Activated gamma-delta T cell treated with Interleukin-2 at 50 U/mL for 16 hours (primary cell): ENCODE data around the gene BTBD2.

Experiments
- DNase-seq: peaks from one replicate; pipeline ENCODE4 v3.0.0-alpha.2; 2020

Gene BTBD2

GRCh38 chr19:2050349-2050990 is 35.0 kb upstream of the BTBD2 start:
- no peak for DNase-seq

- DNase-seq, result peak; percentile 58
Observed at GRCh38 chr19:2049741-2050348, 34.3 kb upstream of the BTBD2 start.

GRCh38 chr19:2048959-2049740 is 33.6 kb upstream of the BTBD2 start:
- DNase-seq, result peak; percentile 4

- no peak for DNase-seq
Observed at GRCh38 chr19:2048104-2048958, 32.8 kb upstream of the BTBD2 start.

GRCh38 chr19:2047449-2048103 is 32.1 kb upstream of the BTBD2 start:
- no peak for DNase-seq

DNA sequence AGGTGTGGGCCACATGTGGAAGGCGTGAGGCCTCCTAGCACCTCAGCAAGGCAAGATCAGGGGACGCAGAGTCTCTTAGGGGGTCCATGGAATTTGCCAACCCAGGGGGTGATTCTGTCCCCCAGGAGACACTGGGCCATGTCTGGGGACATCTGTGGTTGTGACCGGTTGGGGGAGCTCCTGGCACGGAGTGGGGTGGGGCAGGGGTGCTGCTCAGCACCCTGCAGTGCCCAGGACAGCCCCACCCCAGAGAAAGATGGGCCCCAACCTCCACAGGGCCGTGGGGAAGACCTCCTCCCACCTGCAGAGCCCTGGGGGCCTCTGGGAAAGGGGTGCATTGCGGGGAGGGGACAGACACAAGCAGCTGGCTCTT is 31.5 kb upstream of the BTBD2 start:
- no peak for DNase-seq

DNA sequence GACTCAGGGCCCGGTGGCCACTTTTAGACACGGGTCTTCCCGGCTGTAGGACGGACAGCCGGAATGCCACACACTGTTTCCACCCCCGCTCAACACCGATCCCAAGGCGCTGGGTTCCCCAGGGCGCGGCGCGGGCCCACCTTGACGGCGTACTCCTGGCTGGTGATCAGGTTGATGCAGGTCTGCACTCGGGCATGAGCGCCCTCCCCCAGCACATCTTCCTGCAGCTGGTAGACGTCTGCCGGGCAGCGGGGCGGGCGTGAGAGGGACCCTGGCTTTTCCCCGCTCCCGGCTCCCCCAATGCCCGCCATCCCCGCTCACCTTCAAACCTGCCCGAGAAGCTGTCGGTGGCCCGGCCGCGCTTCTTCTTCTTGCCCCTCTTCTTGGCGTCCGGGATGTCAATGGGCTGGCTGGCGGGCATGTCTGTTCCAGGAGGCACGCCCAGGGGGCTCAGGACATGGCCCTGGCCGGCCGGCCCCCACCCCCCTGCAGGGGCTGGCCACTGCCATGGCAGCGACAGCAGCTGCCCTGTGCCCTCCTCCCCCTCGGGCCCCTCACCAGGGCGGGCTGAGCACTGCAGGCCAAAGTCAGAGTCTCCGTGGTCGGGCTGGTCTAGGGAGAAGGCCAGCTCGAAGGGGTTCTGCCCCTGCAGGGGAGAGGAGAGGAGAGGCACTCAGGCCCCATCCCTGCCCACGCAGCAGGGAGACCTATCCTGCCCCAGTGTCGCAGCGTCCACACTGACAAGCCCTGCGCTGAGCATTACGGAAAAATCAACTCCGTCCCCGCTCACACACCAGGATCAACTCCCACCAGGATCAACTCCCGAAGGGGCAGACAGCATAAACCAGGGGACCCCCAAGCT is 30.8 kb upstream of the BTBD2 start:
- no peak for DNase-seq

DNA sequence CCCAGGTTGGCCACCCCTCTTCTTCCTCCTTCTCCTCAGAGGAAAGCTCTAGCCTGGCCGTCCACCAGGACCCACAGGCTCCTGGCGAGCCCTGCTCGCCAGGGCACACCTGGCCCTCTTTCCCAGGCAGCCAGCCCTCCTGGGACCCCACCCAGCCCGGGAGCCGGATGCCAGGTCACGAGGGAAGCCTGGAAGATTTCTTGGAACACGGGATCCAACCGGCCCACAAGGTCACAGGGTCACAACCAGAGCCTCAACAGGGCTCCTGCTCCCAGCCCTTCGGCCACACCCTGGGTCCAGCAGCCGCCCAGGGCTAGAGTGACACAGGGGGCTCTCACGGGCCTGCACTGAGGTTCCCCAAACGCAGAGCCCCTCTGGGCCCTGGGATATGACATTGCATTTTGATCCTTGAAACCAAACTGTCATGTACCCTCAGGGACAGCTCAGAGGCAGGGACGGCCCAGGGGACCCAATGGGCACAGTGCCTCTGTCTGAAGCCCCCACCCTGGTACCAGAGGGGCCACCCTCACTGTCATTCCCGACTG is 30.1 kb upstream of the BTBD2 start:
- no peak for DNase-seq

GRCh38 chr19:2044709-2045500 is 29.4 kb upstream of the BTBD2 start:
- no peak for DNase-seq

DNA sequence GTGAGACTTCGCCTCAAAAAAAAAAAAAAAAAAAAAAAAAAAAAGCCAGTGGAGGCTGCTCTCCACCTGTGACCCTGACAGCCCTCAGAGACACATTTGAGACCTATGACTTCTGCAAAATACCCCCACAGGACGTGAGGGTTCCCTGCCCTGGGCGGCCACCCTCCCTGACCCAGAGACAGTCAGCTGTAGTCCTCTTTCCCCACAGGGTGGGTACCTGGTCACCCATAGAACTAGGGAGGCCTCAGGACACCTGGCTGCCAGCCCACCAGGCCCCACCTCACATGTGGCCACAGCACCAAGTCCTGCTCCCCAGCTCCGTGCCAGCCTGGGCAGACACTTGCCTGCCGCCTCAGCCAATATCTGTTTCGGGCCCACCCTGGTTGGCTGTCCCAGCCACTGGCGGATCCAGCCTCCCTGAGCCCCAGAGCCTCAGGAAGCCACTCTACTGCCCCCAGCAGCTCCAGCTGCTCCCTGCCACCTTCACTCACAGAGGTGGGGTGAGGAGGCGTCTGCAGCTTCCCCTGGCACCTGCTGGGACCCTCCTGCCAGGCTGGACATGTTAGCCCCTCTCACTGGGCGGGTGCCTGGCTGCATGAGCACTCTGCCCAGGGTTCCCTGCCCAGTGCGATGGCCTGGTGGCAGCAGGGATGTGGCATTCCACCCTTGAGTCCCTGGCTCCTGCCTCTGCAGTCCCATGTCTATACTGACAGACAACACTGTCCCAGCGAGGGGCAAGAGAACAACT is 28.6 kb upstream of the BTBD2 start:
- DNase-seq, result peak; percentile 6

DNA sequence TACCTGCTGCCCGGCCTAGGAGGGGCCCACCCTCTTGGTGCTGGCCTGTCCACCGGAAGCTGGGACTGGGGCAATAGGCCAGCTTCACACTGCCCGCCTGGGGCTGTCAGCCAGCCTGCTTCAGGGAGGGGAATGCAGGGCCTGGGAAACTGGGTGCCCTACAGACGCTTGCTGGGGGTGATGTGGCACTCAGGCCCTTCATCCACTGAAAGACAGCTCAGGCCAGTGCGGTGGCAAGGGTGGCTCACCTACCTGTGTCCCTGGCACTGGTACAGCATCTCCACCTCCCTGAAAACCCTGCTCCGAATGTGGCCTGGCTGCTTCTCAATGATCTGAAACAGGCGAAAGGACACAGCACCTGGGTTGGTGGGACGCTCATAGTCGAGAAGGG is 27.7 kb upstream of the BTBD2 start:
- no peak for DNase-seq

- no peak for DNase-seq
Observed at GRCh38 chr19:2042485-2043250, 27.2 kb upstream of the BTBD2 start.

DNA sequence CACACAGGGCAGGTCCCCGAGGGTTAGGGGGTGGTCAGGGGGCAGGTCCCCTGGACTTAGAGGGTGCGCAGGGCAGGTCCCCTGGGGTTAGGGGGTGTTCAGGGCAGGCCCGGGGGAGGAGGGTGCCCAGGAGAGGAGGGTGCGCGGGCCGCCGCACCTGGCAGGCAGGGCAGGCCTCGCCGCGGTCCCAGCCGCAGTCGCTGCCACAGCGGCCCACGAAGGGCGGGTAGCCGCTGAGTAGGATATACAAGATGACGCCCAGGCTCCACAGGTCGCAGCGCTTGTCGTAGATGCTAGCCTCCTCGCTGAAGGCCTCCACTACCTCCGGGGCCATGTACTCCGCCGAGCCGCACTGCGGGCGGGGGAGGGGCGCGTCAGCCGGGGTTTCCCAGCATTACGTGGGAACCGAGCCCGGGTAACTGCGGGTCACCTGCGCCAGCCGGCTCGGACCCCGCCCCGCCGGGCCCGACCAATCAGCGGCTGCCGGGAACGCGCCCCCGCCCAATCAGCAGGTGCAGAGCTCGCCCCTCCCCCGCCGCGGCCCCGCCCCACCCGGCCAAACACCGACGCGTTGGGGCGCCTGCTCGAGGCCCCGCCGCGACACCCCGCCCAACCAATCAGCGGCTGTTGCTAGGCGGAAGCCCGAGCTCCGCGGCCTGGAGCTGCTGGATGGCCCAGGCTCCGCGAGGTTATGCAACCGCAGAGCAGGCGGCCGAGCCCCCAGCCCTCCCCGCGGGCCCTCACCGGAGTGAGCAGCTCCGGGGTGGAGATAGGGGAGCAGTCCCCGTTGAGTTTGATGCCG is 26.4 kb upstream of the BTBD2 start:
- peak; percentile 99 for DNase-seq

GRCh38 chr19:2041433-2041682 is 25.8 kb upstream of the BTBD2 start:
- no peak for DNase-seq

DNA sequence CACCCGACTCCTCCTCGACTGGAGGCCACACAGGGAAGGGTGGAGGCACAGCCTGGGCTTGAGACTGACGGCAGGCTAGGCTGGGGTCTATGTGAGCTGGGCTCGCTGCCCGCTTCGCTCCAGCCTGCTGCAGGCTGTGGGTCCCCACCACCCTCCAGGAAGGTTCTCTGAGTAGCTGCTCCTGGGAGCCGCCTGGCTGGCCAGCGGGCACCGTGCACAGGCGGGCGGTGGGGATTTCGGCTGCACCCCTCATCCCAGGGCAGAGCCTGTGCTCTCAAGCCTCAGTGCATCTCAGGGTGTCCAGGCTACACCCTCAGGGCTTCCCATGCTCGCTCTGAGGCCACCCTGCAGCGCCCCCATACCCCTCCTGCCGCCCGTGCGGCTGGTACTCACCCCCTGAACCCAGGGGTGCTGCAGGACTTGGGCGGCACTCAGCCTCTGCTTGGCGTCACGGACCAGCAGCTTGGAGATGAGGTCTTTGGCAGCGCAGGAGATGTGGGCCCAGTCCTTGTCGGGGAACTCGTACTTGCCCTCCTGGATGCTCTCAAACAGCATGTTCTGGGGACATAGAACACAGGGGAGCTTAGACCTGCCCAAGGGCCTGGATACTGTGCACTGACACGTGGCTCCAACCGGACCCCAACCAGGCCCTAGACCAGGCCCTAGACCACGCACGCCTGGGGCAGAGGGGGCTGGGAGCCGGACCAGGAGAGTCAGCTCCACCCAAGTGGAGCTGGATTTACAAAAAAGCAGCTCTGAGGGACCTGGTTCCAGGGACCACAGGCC is 25.3 kb upstream of the BTBD2 start:
- no peak for DNase-seq

DNA sequence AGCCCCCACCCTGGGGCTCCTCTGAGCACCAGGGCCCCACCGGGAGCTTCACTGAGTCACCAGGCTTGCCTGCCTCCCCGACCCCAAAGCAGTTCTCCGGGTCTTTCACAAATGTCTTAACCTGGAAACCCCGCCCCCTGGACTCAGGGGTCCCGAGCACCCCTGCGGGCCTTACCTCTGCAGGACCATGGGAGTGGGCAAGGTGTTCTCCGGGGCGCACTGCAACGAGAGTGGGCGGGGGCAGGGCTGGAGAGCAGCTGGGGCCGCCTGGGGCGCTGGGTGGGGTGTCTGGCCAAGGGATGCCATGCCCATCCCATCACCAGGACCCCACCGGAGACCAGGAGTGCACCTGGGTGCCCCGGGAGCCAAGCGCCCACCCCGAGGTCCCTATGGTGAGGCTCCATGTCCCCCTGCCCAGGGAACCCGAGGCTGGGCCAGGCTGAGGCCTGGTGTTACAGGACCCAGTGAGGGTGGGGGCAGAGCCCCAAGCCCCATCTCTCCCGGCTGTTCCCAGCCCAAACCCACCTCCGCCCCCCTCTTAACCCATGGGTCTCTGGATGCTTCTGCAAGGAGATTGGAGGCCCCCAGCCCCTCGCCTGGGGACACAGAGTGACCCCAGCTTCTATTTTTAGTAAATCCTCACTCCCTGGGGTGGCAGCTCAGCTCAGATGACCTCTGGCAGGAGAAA is 24.6 kb upstream of the BTBD2 start:
- no peak for DNase-seq
